ENCODE data around the gene G6PC1.
"Not testable (repeated sequence)": the region's sequence is repeated elsewhere in the genome, so short reads cannot be mapped to it uniquely, and the experiment has no call there.

G6PC1 gene

DNA sequence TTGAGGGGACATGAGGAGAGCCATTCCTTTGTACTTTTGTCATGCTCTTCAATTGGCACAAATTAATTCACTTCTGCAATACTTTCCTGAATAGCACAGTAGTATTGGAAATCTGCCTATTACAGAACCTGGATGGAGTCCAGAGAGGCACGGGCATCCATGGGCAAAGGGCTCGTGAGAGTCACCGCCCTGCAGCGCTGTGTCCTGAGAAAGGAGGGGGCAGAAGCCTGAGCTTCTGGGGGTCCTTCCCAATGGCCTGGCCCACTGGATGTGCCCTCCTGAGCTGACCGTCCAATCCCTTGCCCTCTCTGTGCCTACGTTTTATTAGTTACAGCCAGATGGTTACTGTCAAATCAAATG lies 3.5 kb downstream of the G6PC1 start:
- DNase-seq: no peak

DNA sequence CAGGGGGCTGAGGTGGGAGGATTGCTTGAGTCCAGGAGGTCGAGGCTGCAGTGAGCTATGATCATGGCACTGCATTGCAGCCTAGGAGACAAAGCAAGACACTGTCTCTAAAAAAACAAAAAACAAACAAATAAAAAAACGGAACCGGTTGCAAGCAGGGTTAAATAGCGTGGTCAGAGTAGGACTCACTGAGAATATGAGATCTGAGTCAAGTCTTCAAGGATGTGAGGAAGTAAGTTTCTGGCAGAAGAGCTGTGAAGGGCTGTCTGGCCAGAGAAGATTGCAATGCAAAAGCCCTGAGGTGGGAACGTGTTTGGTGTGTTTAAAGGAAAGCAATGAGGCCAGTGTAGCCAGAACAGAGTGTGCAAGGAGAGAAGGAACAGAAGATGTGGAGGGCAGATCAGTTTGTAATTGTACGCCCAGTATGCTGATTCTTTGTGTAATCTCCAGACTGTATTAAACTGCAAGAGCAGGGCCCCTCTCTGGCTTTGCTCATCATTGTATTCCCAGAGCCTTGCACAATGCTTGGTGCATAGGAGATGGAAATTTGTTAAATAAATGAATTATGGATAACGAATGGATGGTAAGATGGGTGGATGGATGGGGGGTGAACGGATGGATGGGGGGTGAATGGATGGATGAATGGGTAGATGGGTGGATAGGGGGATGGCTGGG lies 6.3 kb downstream of the G6PC1 start:
- DNase-seq: no peak

DNA sequence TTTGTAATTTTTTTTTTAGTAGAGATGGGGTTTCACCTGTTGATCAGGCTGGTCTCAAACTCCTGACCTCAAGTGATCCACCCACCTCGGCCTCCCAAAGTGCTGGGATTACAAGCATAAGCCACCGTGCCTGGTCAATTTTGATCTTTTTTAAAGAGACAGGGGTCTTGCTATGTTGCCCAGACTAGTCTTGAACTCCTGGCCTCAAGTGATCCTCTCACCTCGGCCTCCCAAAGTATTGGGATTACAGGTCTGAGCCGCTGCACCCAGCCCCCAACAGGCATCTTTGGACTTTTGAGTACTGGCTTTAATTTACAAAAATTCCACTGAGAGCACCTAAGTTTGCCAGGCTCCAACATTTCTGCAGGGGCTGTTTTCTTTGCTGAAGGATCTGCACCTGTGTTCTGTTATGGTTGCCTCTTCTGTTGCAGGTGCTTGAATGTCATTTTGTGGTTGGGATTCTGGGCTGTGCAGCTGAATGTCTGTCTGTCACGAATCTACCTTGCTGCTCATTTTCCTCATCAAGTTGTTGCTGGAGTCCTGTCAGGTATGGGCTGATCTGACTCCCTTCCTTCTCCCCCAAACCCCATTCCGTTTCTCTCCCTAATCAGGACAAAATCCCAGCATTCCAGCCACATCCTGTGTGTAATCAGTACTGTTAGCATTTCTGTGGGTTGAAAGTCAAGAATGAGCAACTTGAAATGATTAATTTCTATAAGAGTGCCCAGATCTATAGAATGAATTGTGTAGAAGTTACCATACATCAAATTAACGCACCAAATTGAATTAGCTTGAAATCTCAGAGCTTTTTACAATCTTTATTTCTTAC lies 8.5 kb downstream of the G6PC1 start:
- no peak for DNase-seq

DNA sequence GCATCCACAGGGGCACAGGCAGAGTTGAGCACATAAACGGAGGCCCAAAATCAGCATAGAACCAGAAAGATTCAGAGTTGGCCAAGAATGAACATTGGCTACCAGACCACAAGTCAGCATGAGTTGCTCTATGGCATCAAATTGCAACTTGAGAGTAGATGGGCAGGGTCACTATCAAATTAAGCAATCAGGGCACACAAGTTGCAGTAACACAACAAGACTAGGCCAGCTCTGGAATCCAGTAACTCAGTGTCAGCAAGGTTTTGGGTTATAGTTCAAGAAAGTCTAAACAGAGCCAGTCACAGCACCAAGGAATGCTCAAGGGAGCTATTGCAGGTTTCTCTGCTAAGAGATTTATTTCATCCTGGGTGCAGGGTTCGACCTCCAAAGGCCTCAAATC lies 12.9 kb downstream of the G6PC1 start:
- DNase-seq: no peak

DNA sequence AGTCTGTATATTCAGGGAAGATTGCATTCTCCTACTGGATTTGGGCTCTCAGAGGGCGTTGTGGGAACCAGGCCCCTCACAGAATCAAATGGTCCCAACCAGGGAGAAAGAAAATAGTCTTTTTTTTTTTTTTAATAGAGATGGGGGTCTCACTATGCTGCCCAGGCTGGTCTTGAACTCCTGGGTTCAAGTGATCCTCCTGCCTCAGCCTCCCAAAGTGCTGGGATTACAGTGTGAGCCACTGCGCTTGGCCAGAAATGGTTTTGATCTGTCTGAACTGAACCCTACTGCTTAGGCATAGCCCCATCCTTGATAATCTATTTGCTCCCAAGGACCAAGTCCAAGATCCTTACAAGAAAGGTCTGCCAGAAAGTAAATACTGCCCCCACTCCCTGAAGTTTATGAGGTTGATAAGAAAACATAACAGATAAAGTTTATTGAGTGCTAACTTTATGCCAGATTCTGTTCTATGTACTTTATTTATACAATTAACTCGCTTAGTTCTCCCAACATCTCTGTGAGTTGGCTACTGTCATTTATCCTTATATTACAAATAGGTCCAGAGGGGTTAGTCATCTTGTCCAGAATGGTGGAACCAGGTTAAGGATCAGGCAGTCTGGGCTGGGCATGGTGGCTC lies 13.5 kb downstream of the G6PC1 start:
- DNase-seq: no peak

DNA sequence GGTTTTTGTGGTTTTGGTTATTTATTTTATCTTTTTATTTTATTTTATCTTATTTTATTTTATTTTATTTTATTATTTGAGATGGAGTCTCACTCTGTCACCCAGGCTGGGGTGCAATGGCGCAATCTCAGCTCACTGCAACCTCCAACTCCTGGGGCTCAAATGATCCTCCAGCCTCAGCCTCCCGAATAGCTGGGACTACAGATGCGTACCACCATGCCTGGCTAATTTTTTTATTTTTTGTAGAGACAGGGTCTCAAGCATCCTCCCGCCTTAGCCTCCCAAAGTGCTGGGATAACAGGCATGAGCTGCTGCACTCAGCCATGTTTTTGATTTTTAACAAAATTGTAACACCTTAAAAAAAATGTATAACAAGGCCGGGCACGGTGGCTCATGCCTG lies 14.7 kb downstream of the G6PC1 start:
- not testable (repeated sequence) for DNase-seq

DNA sequence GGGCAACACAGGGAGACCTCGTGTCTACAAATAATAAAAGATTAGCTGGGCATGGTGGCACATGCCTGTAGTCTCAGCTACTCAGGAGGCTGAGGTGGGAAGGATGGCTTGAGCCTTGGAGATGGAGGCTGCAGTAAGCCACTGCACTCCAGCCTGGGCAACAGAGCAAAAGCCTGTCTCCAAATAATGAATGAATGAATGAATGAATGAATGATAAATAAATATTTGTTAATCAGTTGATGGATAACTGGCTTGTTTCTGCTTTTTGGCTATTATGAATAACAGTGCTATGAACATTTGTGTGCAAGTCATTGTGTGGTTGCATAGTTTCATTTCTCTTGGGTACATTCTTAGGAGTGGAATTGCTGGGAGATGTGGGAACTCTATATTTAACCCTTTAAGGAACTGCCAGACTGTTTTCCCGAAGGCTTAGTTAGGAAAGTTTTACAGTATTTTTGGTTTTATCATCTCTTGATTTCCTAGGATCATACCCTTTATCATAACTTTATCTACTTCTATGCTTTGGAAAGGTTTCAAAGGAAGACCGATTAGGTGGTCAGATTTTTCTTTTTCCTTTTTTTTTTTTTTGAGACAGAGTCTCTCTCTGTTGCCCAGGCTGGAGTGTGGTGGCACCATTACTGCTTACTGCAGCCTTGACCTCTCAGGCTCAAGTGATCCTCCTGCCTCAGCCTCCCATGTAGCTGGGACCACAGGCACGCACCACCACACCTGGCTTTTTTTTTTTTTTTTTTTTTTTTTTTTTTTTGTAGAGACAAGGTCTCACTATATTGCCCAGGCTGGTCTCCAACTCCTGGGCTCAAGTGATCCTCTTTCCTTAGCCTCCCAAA lies 16.0 kb downstream of the G6PC1 start:
- not testable (repeated sequence) for DNase-seq

DNA sequence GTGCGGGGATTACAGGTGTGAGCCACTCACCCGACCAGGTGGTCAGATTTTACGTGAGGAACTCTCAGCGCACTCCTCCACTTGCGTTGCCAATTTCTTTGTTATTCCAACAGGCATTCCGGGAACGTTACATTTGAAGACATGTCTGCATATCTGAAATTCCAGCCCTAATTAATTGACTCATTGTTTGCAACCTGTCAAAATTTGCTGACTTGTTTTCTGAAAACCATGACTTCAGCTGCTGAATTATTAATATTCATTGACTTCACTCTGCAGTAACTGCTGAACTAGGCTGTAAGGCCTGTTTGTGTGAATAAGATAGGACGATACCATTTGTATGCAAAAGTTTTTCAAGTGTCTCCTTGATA lies 16.6 kb downstream of the G6PC1 start:
- DNase-seq: no peak

DNA sequence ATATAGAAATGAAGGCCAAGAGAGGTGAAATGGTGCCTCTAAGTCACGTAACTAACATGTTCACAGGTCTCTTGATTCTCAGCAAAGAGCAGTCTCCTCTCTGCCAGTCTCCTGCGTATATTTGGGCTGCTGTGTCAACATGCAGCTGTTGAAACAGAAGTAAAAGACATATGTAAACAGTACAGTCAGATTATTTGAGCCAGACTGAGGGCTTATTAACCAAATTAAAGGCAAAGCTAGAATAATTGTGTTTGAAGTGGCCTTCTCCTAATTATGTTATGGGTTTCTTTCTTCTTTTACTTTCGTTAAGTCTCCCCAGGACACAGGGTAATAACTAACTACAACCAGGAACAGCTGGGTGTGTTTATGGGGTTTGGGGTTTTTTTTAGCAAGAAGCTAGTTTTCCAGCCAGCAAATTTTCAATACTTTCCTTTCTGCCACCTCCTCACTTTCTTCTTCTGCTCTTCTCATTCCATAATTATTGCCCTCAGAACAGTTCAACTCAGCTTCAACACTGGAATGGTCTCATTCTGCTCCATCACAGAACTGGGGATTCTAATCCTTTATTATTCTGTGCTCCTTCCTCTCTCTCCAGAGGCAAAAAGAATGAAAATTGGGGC lies 18.4 kb downstream of the G6PC1 start:
- no peak for DNase-seq

DNA sequence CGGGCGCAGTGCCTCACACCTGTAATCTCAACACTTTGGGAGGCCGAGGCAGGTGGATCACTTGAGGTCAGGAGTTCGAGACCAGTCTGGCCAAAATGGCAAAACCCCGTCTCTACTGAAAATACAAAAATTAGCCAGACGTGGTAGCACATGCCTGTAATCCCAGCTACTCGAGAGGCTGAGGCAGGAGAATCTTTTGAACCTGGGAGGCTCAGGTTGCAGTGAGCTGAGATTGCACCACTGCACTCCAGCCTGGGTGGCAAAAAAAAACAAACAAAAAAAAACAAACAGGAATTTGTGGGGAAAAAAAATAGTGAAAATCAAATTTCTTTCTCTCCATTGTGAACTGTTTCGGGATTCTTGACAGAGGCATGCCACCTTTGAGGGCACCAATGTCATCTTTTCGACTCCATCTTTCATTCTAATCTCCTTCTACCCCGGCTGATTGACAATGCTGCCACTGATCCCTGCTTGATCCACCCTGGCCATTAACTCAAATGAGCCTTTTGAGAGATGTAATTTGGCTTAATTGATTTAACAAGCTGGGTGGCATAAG lies 19.0 kb downstream of the G6PC1 start:
- DNase-seq: not testable (repeated sequence)

DNA sequence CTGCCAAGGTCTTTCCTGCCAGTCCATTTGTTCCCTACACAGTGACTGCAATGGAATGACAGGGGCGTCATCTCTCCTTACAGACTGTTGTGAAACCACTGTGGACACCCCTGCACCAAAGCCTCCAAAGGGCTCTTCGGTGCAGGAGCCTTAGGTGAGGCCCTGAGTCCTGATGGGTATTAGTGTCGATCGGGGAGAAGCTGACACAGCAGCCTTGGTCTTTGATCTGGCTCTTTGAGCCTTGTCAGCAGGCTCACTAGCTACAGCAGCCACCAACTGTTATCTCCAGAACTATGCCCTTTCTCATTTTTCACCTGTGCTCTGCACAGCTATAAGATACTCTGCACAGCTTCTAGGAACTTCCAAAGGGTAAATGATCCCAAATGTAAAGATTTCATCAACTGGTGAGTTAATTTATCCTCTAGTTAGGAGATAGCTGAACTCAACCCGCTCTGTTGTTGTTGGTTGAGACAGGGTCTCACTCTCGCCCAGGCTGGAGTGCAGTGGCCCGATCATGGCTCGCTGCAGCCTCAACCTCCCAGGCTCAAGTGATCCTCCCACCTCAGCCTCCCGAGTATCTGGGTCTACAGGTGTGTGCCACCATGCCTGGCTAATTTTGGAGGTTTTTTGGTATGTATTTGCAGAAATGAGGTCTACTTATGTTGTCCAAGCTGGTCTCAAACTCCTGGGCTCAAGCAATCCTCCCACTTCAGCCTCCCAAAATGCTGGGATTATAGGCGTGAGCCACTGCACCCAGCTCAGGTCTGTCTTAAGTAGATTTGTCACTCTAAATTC lies 19.7 kb downstream of the G6PC1 start:
- no peak for DNase-seq

DNA sequence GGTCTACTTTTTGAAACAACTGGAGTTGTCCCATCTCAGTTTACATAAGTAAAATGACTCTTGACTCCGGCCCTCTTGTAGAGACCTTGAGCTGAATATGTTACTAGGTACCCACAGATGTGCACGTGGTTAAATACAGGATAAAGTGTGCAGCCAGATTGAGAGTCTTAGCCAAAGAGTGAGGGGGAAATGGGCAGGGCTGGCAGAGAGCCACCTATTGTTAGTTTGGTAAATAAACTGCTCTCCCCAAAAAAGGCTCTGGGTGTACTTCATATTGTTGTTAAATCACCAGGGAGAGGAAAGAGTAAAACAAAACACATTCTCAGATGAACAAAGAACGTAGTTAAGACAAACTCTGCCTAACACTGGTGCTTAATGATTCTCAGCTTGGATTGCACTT lies 20.3 kb downstream of the G6PC1 start:
- DNase-seq: no peak

DNA sequence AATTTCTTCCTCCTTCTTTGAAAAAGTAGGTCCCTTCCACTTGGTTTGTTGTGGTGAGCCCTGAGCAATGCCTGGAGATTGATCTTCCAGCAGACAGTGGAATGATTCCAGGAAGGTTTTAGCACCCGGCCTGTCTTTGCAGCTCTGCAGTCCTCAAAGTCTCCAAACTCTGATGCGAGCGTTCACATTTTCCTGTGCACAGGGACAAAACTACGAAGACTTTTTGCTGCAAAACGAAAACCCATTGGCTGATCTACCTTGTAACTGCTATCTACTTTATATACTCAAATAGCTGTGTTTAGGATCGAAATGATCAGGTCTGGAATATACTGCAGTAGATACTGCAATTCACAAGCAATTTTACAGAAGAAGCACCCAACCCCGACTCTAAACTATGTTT lies 21.7 kb downstream of the G6PC1 start:
- DNase-seq: no peak

DNA sequence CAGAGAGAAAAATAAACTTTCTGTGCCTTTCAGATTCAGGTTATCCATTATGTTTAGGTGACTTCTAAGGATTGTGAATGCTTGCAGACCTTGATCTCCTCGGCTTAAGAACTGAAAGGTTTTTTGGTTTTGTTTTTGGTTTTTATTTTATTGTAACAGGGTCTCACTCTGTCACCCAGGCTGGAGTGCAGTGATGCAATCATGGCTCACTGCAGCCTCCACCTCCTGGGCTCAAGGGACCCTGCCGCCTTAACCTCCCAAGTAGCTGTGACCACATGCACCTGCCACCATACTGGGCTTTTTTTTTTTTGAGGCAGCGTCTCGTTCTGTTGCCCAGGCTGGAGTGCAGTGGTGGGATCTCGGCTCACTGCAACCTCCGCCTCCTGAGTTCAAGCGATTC lies 22.9 kb downstream of the G6PC1 start:
- not testable (repeated sequence) for DNase-seq

DNA sequence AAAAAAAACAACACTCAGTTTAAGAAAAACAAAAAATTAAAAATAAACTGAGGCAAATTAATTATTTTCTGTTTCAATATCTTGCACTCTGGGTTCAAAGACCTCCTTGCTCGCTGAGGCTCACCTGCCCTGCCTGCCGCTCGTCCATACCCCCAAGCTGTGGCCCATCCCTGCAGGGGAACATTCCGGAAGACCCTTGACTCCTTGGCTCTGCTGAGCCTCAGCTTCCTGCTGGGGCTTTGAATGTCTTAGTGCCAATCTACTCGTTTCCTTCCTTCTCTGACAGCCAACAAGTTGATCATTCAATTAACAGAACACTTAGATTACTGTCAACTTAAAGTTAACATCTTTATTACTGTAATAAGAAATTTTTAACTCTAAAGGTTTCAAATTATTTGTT lies 24.3 kb downstream of the G6PC1 start:
- DNase-seq: no peak

DNA sequence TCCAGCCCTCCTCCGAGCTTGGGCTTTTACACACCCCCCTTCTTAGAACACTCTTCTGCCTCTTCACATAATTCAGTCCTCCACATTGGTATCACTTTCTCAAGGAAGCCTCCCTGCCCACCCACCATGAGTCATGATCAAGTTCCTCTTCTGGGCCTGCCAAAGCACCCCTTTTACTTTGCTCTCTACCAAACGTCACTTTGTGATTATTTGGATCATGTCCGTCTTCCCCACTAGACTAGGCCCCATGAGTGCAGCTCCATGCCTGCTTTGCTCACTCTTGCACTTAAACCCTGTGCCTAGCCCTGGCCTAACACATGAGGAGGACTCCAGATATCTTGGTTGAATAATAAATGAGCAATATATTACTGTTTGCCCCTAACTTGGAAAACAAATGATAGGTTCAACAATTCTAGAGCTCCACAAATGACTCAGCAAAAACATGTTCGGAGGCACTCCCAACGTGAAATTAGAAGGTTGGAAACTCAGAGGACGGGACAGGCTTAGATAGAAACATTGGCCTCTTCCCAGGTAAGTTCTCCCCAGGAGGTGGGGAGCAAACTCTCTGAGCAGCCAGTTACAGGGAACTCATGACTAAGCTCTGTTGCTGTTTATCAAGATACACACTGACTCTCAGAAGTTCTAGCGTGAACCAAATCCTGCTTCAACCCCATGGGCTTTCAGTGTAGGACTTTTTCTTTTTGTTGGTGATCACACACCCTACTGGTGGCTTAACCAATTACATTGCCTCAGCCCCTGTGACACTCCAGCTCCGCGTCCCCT lies 28.3 kb downstream of the G6PC1 start:
- DNase-seq: no peak

DNA sequence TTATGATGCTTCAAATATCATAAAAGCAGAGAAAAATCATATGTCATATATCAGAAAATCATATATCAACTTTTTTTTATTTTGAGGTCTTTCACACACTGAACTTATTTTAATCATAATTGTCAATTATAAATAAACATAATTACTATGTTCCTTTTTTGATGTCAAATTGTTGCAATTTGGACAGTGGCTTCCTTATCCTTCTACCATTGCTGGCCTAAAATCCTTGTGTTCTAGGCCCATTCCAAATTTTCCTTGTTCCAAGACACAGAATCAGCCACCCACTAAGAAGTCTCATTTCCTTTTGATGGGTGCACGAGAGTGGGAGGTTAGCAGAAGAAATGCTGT lies 28.9 kb downstream of the G6PC1 start:
- DNase-seq: no peak

DNA sequence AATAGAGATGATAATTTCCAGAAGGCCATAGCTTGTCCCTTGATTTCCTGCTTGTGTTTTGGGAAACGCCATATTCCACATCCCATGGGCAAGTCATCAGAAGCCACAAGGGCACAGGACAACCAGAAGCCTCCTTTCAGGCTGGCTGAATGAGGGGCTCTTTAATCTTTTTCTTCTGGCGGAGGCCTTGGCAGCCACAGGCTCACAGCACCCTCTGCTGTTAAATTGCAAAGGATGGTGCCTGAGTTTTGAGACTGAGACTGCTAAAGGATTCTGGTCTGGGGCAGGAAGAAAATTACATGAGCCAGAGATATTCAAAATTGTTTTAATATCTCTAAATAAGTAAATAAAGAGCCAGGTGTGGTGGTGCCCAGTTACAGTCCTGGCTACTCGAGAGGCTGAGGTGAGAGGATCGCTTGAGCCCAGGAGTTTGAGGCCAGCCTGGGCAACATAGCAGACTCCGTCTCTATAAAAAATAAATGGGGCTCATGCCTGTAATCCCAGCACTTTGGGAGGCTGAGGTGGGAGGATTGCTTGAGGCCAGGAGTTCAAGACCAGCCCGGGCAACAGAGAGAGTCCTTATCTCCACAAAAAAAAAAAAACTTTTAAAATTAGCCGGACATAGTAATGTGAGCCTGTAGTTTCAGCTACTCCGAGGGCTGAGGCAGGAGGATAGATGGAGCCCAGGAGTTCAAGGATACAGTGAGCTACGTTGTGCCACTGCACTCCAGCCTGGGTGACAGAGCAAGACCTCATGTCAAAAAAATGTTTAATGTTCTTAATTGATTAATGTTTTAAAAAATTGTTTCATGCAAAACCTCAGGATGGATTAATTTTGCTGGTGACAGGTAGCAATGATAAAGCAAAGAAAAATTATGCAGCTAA lies 37.4 kb downstream of the G6PC1 start:
- peak; percentile 42 for DNase-seq

DNA sequence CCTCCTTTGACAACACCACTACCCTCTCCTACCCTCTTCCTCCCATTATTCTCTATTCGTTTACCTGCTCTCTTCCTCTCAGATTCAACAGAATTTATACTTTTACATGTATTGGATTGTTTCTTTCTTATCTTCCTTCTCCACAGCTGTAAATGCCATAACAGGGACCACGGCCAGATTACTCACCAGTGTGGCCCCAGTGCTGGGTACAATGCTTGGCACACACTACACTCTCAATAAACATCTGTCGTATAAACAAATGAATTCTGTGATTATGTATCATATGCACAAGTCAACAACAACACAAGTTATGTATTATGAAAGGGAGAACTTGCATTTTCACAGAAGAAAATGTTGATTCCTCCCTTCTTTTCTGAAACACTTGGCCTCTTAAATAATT lies 43.6 kb downstream of the G6PC1 start:
- DNase-seq: no peak

DNA sequence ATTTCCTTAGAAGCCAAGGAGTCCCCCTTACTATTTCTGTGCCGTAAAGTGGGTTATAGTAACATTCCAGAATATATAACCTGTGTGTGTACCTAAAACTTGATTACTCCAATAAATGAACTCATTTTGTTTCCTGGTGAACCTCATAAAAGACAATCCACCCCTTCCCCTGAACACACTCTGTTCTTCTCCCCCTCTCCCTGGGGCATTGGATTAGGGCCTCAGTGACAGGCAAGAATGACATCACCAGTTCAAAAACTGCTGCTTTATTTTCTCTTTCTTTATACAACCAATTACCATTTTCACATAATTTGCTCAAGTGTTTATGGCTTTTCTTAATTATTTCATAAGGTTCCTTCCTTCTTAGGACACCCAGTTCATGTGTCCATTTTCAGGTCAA lies 46.2 kb downstream of the G6PC1 start:
- no peak for DNase-seq
